HG03565 (cell line): ENCODE data around the gene CORO2B.

ENCODE experiments used
- ATAC-seq: cut with Tn5 transposase; IDR thresholded peaks from one replicate; pipeline ENCODE4 v1.9.1; 2021; ENCODE audit warnings: mild to moderate bottlenecking, moderate library complexity; ENCODE audit not compliant: unreplicated experiment

CORO2B gene, protein sequence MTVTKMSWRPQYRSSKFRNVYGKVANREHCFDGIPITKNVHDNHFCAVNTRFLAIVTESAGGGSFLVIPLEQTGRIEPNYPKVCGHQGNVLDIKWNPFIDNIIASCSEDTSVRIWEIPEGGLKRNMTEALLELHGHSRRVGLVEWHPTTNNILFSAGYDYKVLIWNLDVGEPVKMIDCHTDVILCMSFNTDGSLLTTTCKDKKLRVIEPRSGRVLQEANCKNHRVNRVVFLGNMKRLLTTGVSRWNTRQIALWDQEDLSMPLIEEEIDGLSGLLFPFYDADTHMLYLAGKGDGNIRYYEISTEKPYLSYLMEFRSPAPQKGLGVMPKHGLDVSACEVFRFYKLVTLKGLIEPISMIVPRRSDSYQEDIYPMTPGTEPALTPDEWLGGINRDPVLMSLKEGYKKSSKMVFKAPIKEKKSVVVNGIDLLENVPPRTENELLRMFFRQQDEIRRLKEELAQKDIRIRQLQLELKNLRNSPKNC

GRCh38 chr15:68578980-68579935 is at the start of gene CORO2B:
Gene CORO2B, plus strand, starts transcription at chr15:68578993. Its CDS starts 270 bp downstream, at chr15:68579263.
- no peak for ATAC-seq

DNA sequence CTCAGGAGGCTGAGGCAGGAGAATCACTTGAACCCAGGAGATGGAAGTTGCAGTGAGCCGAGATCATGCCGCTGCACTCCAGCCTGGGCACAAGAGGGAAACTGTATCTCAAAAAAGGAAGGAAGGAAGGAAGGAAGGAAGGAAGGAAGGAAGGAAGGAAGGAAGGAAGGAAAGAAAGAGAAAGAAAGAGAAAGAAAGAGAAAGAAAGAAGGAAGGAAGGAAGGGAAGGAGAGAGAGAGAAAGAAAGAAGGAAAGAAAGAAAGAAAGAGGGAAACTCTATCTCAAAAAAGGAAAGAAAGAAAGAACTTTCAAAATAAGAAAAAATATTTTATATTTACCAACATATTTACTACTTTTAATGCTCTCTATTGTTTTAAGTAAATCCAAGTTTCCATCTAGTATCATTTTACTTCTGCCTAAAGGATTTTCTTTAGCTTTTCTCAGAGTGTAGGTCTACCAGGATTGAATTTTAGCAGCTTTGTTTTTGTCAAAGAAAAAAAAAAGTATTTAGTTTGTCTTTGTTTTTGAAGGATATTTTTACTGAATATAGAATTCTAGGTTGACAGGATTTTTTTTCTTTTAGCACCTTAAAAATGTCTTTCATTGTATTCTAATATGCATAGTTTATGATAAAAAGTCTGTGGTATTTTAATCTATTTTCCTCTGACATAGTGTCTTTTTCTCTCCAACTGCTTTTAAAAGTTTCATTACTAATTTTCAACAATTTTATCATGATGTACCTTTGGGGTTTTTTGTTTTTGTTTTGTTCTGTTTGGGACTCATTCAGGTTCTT is 47.2 kb upstream of the CORO2B start:
- ATAC-seq, result no peak

DNA sequence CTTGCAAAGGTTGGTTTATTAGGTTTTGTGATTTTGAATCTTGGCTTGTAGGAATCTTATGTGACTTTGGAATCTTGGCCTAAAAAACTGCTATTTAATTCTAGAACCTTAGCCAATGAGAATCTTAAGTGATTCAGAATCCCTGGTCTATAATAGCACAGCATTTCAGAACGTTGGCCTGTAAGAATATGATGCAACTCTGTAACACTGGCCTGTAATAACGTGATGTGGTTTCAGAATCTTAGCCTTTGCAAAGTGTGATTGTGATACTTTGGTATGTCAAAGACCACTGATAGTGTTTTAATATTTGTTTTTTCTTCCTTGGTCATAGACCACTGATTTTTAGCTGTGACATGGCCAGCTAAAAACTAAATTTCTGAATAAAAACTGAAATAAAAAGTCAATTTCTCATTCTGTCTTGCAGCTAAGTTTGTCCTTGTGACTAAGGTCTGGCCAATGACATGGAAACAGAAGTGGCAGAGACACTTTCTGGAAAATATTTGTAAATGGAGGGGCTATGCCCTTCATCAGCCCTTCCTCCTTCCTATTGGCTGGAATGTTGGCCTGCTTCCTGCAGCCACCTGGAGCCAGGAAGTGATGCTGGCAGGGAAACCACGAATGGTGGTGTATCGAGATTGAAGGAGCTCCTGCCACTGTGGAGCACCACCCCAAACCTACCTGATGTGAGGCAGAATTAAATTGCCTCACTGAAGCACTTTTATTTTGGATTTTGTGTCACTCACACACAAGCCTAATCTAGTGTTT is 42.3 kb upstream of the CORO2B start:
- ATAC-seq, result no peak

- ATAC-seq, result no peak
Observed at GRCh38 chr15:68537097-68537496, 41.7 kb upstream of the CORO2B start.

GRCh38 chr15:68537506-68537905 is 41.3 kb upstream of the CORO2B start:
- no peak for ATAC-seq

- ATAC-seq, result no peak
Observed at GRCh38 chr15:68538311-68538710, 40.5 kb upstream of the CORO2B start.

DNA sequence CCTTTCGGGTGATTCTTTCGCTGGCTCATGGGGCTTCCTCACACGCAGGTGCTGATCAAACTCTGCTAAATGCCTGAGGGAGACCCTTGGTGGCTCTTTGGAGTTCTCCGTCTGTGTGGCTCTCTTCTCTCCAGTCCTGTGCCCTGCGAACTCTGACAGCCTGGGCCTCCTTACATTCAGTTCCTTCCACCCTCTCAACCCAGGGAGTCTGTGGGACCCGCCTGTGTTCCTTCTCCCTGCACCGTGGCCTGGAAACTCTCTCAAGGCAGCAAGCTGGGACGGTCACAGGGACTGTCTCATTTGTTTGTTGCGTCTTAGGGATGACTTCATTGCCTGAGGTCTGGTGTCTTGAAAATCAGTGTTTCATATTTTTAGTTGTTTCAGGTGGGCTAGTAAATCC is 37.0 kb upstream of the CORO2B start:
- no peak for ATAC-seq

DNA sequence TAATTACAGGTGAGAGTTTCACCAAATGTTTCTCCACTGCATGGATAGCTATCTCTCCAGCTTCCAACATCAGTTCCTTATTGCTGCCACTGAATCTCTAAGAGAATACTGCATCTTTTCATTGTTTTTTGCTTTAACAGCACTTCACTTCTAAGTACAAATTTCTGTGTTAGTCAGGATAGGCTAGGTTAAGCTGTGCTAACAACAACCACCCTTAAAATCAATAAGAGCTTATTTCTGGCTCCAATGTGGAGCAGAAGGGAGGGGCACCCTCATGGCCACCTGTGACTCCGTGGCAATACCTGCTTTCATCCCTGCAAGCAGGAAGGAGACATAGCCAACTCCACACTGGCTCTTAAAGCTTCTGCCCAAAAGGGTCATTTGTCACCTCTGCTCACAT is 36.4 kb upstream of the CORO2B start:
- ATAC-seq, result no peak

- ATAC-seq, result no peak
Observed at GRCh38 chr15:68542771-68543164, 36.0 kb upstream of the CORO2B start.

- ATAC-seq, result no peak
Observed at GRCh38 chr15:68543165-68544008, 35.4 kb upstream of the CORO2B start.

GRCh38 chr15:68546318-68546717 is 32.5 kb upstream of the CORO2B start:
- ATAC-seq, result no peak

DNA sequence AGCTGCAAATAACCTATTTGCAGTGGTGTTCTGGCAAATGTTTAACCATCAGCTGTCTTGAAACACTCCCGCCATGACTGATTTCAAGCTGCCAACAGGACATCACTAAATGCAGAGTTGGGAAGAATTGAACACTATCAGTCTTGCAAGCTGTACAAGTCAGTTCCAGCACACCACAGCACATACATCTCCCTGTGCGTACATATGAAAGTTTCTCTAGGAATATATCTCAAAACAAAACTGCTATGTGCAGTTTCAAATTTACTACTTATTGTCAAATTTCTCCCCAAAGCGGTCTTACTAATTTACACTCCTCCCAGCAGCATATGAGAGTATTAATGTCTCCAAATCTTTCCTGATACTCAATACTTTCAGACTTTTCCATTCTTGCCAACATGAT is 30.4 kb upstream of the CORO2B start:
- ATAC-seq, result no peak

DNA sequence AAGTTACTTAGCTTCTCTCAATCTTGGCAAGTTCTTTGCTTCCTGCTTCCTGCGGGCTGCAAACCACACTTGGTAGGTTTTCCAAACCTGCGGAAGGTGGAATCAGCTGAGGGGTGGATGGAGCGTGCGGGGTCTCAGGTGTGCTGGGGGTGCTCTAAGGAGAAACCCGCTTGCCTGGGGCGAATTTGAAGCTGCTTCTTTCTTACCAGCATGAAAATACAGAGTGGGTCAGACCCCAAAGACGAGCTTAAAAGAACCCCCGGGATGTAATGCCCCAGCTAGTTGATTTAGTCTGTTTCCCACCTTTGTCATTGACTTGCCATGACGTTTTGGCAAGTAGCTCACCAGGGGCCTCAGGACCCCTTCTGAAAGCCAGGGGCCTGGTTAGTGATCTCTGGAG is 28.8 kb upstream of the CORO2B start:
- no peak for ATAC-seq

GRCh38 chr15:68550498-68551295 is 28.1 kb upstream of the CORO2B start:
- ATAC-seq, result no peak

DNA sequence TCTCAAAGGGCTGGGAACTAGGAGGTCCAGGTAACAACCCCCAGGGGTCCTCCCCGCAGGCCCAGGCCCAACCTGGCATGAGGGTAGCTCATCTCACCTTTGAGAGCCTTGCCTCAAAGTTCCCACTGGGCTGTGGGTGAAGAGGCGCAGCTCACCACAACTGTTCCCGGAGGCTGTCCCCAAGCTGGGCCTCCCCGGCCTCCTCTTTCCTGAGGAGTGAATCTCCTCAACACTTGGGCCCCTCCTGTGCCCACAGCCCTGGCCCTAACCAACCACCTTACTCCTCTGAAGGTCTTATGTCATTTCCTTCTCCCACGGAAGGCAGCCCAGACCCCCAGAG is 27.5 kb upstream of the CORO2B start:
- ATAC-seq, result no peak

GRCh38 chr15:68552344-68552743 is 26.4 kb upstream of the CORO2B start:
- no peak for ATAC-seq

- ATAC-seq, result no peak
Observed at GRCh38 chr15:68552773-68553172, 26.0 kb upstream of the CORO2B start.

GRCh38 chr15:68553314-68553993 is 25.3 kb upstream of the CORO2B start:
- no peak for ATAC-seq
